Right kidney (tissue), 1 donor: ENCODE measurements around the gene ALLC.

Source experiments
- DNase-seq: peaks from one replicate; pipeline ENCODE4 v3.0.0-alpha.2; 2016

Gene ALLC

DNA sequence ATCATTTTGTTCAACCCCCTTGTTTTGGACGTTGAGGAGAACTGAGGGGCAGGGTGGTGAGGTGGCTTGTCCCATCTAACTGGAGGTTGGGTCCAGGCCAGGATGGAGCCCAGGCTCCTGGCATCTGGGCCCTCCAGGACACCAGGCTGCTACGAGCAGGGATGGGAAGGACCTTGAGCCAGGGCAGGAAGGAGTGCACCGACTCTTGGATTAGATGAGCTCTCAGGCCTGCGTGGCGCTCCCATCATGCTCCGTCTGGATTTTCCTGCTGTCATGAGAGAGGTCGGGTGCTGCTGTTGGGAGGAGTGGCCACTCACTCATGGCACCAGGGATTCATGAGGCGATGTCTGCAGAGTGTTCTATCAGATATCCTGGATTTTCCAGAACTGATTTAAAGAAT, 18.3 kb upstream of the ALLC start:
- no peak for DNase-seq

DNA sequence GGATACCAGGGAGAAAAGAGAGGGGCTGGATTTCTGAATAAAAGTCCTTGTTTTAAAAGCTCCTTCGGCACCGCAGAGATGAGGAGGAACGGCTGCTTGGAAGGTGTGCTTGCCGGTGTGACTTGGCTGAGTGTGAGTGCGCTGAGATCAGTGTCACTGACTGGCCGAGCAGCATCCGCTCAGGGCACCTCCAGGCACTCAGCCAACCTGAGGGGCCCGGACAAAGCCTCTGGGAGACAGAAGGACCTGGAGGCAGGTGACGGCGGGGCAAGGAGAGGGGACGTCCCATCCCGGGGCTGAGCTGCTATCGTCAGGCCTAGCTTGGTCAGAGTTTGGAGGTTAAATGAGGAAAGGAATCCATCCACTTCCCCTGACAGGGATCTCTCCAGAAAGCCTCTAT, 16.8 kb upstream of the ALLC start:
- DNase-seq: no peak

GRCh38 chr2:3641841-3642421, 16.1 kb upstream of the ALLC start:
- DNase-seq: no peak

GRCh38 chr2:3642521-3643215, 15.3 kb upstream of the ALLC start:
- no peak for DNase-seq

GRCh38 chr2:3643371-3644245, 14.4 kb upstream of the ALLC start:
- no peak for DNase-seq

DNA sequence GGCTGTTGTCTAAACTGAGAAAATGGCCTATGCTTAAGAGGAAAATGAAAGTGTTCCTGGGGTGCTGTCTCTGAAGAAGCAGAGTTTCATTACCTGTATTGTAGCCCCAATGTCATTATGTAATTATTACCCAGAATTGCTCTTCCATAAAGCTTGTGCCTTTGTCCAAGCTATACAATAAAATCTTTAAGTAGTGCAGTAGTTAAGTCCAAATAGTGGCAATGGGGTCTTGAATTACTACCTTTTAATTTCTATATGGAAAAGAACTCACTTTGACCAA, 13.8 kb upstream of the ALLC start:
- no peak for DNase-seq

DNA sequence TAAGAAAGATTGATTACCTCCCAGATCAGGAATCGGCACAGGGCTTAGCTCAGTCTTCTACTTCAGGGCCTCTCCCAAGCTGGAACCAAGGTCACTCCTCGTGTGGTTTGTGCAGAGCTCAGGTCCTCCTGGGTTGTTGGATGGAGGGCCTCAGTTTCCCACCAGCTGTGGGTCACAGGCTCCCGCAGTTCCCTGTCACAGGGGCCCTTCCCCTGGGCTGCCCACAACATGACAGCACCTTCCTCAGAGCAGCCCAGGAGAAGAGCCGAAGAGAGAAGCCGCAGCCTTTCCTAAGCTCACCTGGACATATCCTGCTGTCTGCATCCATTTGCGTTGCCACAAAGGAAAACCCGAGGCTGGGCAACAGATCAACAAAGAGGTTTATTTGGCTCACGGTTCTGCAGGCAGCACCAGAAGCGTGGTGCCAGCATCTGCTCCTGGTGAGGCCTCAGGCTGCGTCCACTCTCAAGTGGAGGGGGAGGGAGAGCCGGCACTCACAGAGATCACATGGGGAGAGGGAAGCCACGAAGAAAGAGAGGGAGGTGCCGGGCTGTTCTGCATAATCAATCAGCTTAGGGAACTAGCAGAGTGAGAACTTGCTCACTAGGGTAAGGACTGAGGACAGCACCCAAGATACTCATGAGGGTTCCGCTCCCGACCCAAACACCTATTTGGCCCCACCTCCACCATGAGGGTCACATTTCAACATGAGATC, 13.0 kb upstream of the ALLC start:
- DNase-seq: no peak

- no peak for DNase-seq
Observed at GRCh38 chr2:3645745-3646389, 12.1 kb upstream of the ALLC start.

GRCh38 chr2:3646446-3646845, 11.6 kb upstream of the ALLC start:
- no peak for DNase-seq

DNA sequence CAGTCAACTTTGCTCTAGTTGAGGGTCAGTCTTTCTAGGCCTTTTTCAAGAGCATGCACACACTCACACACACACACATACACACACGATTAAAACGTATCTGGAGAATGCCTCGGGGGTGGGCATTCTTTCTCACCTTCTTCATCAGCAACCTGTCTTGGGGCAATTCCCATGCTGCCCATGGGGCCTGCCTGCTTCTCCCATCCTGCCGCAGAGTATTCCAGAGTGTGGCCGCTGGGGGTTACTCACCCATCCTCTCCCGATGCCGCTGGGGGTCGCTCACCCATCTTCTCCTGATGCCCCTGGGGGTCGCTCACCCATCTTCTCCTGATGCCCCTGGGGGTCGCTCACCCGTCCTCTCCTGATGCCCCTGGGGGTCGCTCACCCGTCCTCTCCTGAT, 10.8 kb upstream of the ALLC start:
- DNase-seq: no peak

DNA sequence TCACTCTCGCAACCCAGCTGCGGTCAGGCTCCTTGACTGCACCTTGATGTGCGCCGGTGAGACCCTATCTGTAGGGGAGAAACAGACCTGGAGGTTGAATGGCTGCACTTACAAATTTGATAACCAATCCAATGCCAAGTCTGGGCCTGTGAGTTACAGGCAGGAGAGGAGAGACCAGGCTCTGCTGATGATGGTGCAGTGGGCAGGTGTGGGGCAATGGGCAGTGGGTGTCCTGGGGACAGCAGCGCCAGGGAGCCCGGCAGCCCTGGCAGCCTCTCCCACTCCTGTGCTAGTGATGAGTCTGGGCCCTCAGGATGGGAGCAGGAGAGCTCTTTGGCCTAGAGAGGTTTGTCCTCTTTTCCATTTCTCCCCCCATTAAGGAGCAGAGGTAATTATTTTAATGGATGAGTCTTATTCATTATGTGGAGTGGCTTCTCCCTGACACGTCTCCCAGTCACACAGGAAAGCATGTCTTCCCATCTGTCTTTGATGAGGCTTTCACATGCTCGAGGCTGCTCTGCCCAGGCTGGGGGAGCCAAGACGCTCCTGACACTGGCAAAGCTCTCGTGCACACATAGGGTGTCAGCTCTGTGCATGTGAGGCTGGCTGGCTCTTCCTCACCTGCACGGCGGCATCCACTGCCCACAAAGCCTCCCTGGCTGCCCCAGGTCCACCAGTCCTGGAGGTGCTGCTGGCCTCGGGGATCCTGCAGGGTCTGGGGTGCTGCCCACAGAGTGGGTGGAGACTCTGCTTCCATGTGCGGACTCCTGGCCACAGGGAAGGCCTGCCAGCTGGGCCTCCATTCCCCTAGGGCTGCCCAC, 10.0 kb upstream of the ALLC start:
- no peak for DNase-seq

DNA sequence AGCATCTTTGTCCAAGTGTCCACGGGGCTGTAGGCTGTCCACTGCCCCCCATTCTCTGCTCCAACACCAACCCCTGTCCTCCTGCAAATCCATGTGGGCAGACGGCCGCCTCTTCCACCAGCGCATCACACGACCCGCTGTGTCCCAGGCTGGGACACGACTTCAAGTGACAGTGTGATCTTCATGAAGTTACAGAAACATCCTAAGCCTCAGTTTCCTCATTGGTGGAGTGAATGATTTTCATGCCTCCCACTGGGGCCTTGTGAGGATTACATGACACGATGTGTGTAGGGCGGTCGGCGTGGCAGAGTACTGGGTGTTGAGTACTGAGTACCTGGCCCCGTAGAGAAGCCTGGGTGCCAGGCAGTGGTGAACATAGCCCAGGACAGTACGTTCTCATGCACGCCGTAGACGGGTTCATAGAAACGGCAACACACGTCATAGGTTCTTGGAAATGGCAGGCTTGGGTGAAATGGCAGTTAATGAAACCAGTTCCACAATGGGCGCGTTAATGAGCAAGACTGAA, 9.3 kb upstream of the ALLC start:
- no peak for DNase-seq

GRCh38 chr2:3649581-3649980, 8.4 kb upstream of the ALLC start:
- no peak for DNase-seq

- DNase-seq: no peak
Observed at GRCh38 chr2:3650140-3650920, 7.7 kb upstream of the ALLC start.

DNA sequence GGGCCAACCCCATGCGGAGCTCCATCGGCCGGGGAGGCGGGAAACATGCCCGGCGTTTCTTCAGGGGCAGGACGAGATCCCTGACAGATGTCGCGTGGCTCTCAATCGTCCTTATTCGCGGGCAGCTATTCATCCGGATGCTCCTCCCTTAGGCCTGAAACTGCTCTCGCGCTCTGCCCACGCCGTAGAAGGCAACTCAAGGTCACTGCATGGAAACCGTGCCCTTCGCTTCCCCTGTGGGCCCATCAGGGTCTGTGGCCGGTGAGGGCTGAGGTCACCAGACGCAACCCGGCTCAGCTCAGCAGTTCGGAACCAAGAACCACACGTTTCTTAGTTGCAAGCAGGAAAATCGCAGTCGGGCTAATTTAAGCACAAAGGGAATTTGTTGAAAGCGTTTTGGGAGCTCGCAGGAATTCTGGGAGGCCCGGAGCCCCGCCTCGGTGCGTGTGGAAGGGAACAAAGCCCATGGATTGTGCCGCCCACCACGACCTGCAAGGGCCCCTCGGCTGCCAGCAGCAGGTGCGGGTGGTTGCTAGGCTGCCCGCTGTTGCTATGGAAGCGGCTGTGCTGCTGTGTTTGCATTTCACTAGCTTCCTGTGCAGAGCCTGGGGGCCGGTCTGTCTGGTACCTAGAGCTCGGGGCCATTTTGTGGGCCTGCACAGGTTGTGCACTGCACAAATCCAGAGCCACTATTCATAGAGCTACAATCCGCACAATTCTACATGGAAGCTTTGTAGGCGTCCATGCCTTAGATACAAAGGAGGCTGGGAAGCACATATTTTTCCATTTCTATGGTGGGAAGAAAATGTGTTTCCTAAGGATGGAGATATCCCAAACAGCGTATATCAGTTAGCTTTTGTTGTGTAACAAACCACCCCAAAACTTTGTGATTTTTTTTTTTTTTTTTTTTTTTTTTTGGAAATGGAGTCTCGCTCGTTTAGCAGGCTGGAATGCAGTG, 6.0 kb upstream of the ALLC start:
- peak; percentile 83 for DNase-seq

DNA sequence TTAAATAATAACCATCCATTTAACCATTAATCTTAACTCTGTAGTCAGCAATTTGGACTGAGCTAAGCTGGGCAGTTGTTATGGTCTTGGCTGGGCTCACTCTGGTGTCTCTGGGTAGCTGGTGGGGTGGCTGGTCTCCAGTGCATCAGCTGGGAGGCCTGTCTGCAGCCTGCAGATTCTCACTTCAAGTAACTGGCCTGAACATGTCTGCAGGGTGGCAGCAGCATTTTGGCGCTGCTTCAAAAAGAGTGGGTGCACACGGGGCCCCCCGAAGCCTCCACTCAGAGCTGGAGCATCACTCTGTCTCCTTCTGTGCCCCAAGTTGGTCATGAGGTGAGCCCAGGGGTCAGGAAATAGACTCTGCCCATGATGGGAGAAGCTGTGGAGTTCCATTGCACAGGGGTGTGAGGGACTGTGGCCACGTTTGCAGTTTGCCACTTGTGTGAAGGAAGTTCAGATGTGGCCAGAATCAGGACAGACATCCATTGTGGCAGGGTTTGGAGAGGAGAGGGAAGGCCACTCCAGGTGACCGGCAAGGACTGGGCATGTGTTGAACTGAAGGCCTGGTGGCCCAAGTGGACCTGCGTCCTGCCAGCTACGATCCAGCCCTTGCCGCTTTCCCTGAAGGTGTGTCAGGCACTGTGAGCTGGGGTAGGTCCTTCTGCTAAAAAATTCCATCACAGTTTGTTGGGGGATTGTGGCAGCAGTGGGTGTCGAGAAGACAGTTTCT, 4.9 kb upstream of the ALLC start:
- DNase-seq: no peak

DNA sequence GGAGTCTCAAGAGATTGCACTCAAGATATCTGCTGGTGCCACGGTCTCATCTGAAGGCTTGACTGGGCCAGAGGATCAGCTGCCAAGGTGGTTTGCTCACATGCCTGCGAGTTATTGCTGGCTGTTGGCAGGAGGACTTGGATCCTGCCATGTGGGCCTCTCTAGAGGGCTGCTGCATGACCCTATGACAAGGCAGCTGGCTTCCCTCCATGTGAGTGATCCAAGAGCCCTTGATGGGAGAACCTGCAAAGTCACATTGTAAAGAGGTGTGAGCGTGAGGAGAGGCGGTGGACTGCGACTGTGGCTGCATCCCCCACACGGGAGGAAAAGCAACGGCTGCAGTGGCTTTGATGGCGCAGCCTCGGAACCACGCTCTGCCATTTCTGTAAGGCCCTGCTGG, 4.0 kb upstream of the ALLC start:
- DNase-seq: no peak

DNA sequence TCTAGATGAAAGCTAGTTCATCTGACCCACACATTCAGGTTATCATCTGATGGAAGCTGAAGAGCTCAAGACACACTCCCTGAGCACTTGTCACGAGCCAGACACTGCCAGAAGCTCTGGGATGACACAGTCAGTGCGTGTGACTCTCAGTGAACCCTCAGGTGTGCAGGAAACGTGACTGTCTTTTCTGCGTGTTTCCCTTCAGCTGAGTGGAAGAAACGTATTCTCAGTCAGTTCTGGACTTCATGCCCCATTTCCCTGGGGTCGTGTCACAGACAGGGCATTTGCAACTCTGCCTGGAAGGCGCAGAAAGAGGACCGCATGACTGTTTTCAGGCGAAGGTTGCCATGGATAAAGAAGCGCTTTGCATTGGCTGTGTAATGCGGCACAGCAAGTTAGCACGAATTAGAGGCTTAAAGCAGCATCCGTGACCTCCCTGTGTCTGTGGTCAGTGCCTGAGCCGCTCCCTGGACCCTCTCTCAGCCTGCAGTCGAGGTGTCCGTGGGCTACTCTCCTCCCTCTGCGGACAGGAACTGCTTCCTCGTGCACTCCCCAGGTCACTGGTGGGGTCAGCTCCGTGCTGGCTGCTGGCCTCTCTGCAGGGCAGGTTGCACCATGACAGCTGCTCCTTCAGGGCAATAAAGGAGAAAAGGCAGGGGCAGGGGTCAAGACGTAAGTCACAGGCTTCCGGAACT, 3.3 kb upstream of the ALLC start:
- DNase-seq: no peak
